ENCODE results near the gene CCDC34.
"Not testable (repeated sequence)": the region's sequence is repeated elsewhere in the genome, so short reads cannot be mapped to it uniquely, and the experiment has no call there.

CCDC34 gene

GRCh38 chr11:27363576-27364117, 632 bp upstream of the CCDC34 start:
- DNase-seq (ENCODE audit: low read depth in 2 of 2, low spot score in 1 of 2): no peak

- no peak for DNase-seq (ENCODE audit: low read depth in 2 of 2, low spot score in 1 of 2)
Observed at GRCh38 chr11:27361649-27362431, 1.2 kb downstream of the CCDC34 start.

- DNase-seq (ENCODE audit: low read depth in 2 of 2, low spot score in 1 of 2): no peak
Observed at GRCh38 chr11:27358296-27358695, 4.7 kb downstream of the CCDC34 start.

GRCh38 chr11:27357250-27357649, 5.8 kb downstream of the CCDC34 start:
- no peak for DNase-seq (ENCODE audit: low read depth in 2 of 2, low spot score in 1 of 2)

- no peak for DNase-seq (ENCODE audit: low read depth in 2 of 2, low spot score in 1 of 2)
Observed at GRCh38 chr11:27356624-27357222, 6.3 kb downstream of the CCDC34 start.

GRCh38 chr11:27355575-27356104, 7.4 kb downstream of the CCDC34 start:
- DNase-seq (ENCODE audit: low read depth in 2 of 2, low spot score in 1 of 2): no peak

GRCh38 chr11:27354359-27354965, 8.6 kb downstream of the CCDC34 start:
- no peak for DNase-seq (ENCODE audit: low read depth in 2 of 2, low spot score in 1 of 2)

- DNase-seq (ENCODE audit: low read depth in 2 of 2, low spot score in 1 of 2): no peak
Observed at GRCh38 chr11:27353593-27354358, 9.2 kb downstream of the CCDC34 start.

- DNase-seq (ENCODE audit: low read depth in 2 of 2, low spot score in 1 of 2): no peak
Observed at GRCh38 chr11:27352781-27353180, 10.2 kb downstream of the CCDC34 start.

- DNase-seq (ENCODE audit: low read depth in 2 of 2, low spot score in 1 of 2): no peak
Observed at GRCh38 chr11:27350511-27350910, 12.5 kb downstream of the CCDC34 start.

- no peak for DNase-seq (ENCODE audit: low read depth in 2 of 2, low spot score in 1 of 2)
Observed at GRCh38 chr11:27349919-27350318, 13.1 kb downstream of the CCDC34 start.

- no peak for DNase-seq (ENCODE audit: low read depth in 2 of 2, low spot score in 1 of 2)
Observed at GRCh38 chr11:27348340-27348873, 14.6 kb downstream of the CCDC34 start.

GRCh38 chr11:27347359-27348339, 15.4 kb downstream of the CCDC34 start:
- DNase-seq (ENCODE audit: low read depth in 2 of 2, low spot score in 1 of 2): no peak

GRCh38 chr11:27339941-27340340, 23.1 kb downstream of the CCDC34 start:
- no peak for DNase-seq (ENCODE audit: low read depth in 2 of 2, low spot score in 1 of 2)

GRCh38 chr11:27334764-27335163, 28.3 kb downstream of the CCDC34 start:
- DNase-seq (ENCODE audit: low read depth in 2 of 2, low spot score in 1 of 2): not testable (repeated sequence)

- DNase-seq (ENCODE audit: low read depth in 2 of 2, low spot score in 1 of 2): no peak
Observed at GRCh38 chr11:27331981-27332380, 31.0 kb downstream of the CCDC34 start.

GRCh38 chr11:27330633-27331270, 32.3 kb downstream of the CCDC34 start:
- DNase-seq (ENCODE audit: low read depth in 2 of 2, low spot score in 1 of 2): no peak

GRCh38 chr11:27329867-27330632, 33.0 kb downstream of the CCDC34 start:
- no peak for DNase-seq (ENCODE audit: low read depth in 2 of 2, low spot score in 1 of 2)

All from stimulated activated CD8-positive, alpha-beta memory T cell treated with anti-CD3 and anti-CD28 coated beads, Interleukin-4, amount 100 ng/mL, for 4 hours (primary cell).